ENCODE data around the gene NXNL2. TPM values are rescaled to one million over a fixed set of nuclear protein-coding genes. Genes with fewer than 3 reads are reported as not detected.

The NXNL2 gene
- total and polyA plus RNA-seq, 9 donors, result 0.18 to 0.57 (median 0.30) TPM; not detected in 1

DNA sequence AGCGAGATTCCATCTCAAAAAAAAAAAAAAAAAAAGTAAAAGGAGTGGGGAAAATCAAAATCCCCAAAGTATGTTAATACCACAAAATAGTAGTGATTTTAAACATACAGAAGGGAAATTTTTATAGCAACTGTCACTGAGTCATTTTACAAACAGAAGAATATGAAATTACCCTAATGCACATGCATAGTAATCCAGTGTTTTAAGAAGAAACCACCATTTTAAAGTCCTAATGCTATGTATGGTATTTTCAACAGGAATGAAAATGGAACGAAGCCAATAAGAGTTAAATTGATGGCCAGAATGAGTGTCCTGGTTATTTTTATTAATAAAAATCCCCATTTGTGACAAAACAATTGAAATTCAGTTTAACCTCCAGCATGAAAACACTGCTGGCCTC, 26.7 kb upstream of the NXNL2 start:
- DNase-seq, result no peak
- no peaks in the 10 kb centered on the region for H3K36me3 ChIP-seq (ENCODE audit: control insufficient read depth, insufficient read depth, low read length)
- no peaks in the 10 kb centered on the region for H3K4me1 ChIP-seq (ENCODE audit: control insufficient read depth, insufficient read depth, low read length)
- H3K27me3 ChIP-seq (ENCODE audit: control insufficient read depth, insufficient read depth, low read length), result no peaks in the 10 kb centered on the region
- WGBS (ENCODE audit: insufficient coverage), result no CpG with 5 or more reads among the region's 2 CpGs
- no peak overlapping the region for H3K4me3 ChIP-seq (ENCODE audit: low read length)
- peaks cover 5% of the 10 kb centered on the region for H3K9me3 ChIP-seq (replicated peaks; ENCODE audit: control insufficient read depth, low read depth, low read length)
- H3K27ac ChIP-seq (ENCODE audit: low read length), result no peak overlapping the region

DNA sequence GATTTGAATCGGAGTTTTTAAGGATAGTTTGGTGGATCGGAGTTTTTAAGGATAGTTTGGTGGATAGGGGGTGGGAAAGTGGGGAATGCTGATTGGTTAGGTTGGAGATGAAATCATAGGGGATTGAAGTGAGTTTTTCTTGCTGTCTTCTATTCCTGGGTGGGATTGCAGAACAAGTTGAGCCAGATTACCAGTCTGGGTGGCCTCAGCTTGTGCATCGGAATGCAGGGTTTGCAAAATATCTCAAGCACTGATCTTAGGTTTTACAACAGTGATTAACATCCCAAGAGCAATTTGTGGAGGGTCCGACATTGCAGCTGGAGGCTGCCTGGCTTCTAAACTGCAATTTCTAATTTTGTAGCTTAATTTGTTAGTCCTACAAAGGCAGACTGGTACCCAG, 23.1 kb upstream of the NXNL2 start:
- no peak for DNase-seq
- Histone ChIP-seq H3K9me3 (replicated peaks; ENCODE audit: control insufficient read depth, low read depth, low read length) (peaks cover 5% of the 10 kb centered on the region), H3K27me3 (ENCODE audit: control insufficient read depth, insufficient read depth, low read length) (no peaks in the 10 kb centered on the region), H3K4me1 (ENCODE audit: control insufficient read depth, insufficient read depth, low read length) (no peaks in the 10 kb centered on the region), H3K36me3 (ENCODE audit: control insufficient read depth, insufficient read depth, low read length) (no peaks in the 10 kb centered on the region), H3K27ac (ENCODE audit: low read length) (no peak overlapping the region), H3K4me3 (ENCODE audit: low read length) (no peak overlapping the region)
- WGBS (ENCODE audit: insufficient coverage), result 91% methylated on average over 2 of the region's 4 CpGs

DNA sequence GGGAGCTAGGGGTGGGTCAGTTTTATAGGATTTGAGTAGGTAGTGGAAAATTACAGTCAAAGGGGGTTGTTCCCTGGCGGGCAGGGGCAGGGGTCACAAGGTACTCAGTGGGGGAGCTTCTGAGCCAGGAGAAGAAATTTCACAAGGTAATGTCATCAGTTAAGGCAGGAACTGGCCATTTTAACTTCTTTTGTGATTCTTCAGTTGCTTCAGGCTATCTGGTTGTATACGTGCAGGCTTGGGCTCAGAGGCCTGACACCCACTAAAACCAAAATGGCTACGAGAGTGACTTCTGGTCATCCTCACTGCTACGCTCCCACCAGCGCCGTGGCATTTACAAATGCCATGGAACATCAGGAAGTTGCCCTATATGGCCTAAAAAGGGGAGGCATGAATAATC, 20.7 kb upstream of the NXNL2 start:
- Histone ChIP-seq H3K4me1 (ENCODE audit: control insufficient read depth, insufficient read depth, low read length) (no peaks in the 10 kb centered on the region), H3K27me3 (ENCODE audit: control insufficient read depth, insufficient read depth, low read length) (no peaks in the 10 kb centered on the region), H3K36me3 (ENCODE audit: control insufficient read depth, insufficient read depth, low read length) (no peaks in the 10 kb centered on the region), H3K27ac (ENCODE audit: low read length) (no peak overlapping the region), H3K4me3 (ENCODE audit: low read length) (no peak overlapping the region), H3K9me3 (replicated peaks; ENCODE audit: control insufficient read depth, low read depth, low read length) (peaks cover 2% of the 10 kb centered on the region)
- no peak for DNase-seq
- WGBS (ENCODE audit: insufficient coverage), result 93% methylated on average over 3 of the region's 6 CpGs

DNA sequence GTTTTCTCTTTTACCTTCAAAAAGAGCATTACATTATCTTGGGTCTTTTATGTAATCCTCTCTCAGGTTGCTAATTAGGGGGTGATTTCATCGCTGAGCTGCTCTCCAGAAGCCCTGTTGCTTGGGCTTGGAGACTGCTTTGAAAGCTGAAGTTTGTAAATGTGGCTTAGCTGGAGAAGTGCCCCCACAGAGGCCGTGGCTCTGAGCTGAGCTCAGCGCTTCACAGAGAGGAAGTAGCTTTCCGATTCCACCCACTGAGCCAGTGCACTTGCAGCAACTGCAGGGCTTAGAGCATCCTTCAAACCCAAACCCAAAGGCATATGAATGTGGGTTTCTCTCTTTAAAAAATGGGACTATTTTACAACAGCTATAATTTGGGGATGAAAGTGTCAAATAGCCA, 13.7 kb upstream of the NXNL2 start:
- no peaks in the 10 kb centered on the region for H3K4me1 ChIP-seq (ENCODE audit: control insufficient read depth, insufficient read depth, low read length)
- H3K36me3 ChIP-seq (ENCODE audit: control insufficient read depth, insufficient read depth, low read length), result no peaks in the 10 kb centered on the region
- no peaks in the 10 kb centered on the region for H3K27me3 ChIP-seq (ENCODE audit: control insufficient read depth, insufficient read depth, low read length)
- WGBS (ENCODE audit: insufficient coverage), result no CpG with 5 or more reads among the region's 4 CpGs
- H3K27ac ChIP-seq (ENCODE audit: low read length), result no peak overlapping the region
- no peak overlapping the region for H3K4me3 ChIP-seq (ENCODE audit: low read length)
- DNase-seq, result peak; percentile 38
- no peaks in the 10 kb centered on the region for H3K9me3 ChIP-seq (replicated peaks; ENCODE audit: control insufficient read depth, low read depth, low read length)

DNA sequence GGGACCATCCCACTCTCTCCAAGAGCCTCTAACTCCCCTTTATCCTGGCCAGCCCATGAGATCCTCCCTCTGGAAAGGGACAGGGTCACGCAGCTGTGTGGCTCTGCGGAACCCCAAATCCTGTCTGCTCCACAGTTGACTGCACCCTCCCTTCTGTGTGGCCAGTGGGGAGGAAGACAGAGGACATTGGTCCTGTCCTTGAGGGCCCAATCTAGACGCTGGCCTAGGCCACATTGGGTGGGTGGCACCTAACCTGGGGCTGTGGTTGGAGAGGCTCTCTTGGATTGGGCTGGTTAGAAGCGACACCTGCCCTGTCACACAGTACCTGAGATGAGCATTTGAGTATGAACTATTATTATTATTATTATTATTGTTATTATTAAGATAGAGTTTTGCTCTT, 12.6 kb upstream of the NXNL2 start:
- H3K9me3 ChIP-seq (replicated peaks; ENCODE audit: control insufficient read depth, low read depth, low read length), result no peaks in the 10 kb centered on the region
- DNase-seq, result no peak
- no peaks in the 10 kb centered on the region for H3K27me3 ChIP-seq (ENCODE audit: control insufficient read depth, insufficient read depth, low read length)
- WGBS (ENCODE audit: insufficient coverage), result no CpG with 5 or more reads among the region's 4 CpGs
- H3K27ac ChIP-seq (ENCODE audit: low read length), result no peak overlapping the region
- no peaks in the 10 kb centered on the region for H3K36me3 ChIP-seq (ENCODE audit: control insufficient read depth, insufficient read depth, low read length)
- H3K4me1 ChIP-seq (ENCODE audit: control insufficient read depth, insufficient read depth, low read length), result no peaks in the 10 kb centered on the region
- H3K4me3 ChIP-seq (ENCODE audit: low read length), result no peak overlapping the region

DNA sequence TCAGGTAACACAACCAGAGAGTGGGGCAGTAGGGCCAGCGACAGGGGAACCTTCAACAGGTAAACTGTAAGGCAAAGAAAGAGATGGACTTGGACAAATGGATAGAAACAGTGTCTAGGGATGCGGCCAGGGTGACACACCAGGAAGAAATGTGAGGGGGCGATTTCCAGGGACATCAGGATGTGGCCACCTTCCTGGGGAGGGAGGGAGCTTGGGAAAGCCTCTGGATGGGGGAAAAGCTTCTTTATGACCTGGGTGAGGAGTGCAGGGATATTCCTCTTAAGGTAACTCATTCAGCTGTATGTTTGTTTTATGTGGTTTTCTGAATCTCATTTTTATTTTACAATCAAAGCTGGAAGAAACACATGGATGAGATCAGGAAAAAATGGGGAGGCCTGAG, 11.9 kb upstream of the NXNL2 start:
- Histone ChIP-seq H3K27me3 (ENCODE audit: control insufficient read depth, insufficient read depth, low read length) (no peaks in the 10 kb centered on the region), H3K9me3 (replicated peaks; ENCODE audit: control insufficient read depth, low read depth, low read length) (no peaks in the 10 kb centered on the region), H3K4me1 (ENCODE audit: control insufficient read depth, insufficient read depth, low read length) (no peaks in the 10 kb centered on the region), H3K27ac (ENCODE audit: low read length) (no peak overlapping the region), H3K4me3 (ENCODE audit: low read length) (no peak overlapping the region), H3K36me3 (ENCODE audit: control insufficient read depth, insufficient read depth, low read length) (no peaks in the 10 kb centered on the region)
- 96% methylated on average over 3 of the region's 3 CpGs for WGBS (ENCODE audit: insufficient coverage)
- DNase-seq, result no peak

DNA sequence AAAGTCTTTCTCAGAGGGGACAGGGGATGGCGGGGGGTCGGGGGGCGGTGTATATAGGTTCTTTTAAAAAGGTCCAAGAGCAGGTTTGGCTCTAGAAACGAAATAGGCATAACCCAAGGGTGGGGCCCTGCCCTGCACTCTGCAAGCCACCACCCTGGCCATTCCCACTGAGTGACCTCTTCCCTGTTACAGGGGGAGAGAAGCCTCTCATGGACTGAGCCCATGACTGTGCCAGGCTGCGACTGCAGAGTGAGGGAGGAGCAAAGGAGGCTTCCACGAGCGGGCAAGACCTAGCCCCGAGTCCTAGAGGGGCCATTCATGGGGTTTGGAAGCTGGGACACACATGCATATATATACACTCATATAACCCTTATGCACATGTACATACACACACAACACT, 10.1 kb upstream of the NXNL2 start:
- WGBS (ENCODE audit: insufficient coverage), result no CpG with 5 or more reads among the region's 8 CpGs
- no peak overlapping the region for H3K27ac ChIP-seq (ENCODE audit: low read length)
- H3K27me3 ChIP-seq (ENCODE audit: control insufficient read depth, insufficient read depth, low read length), result no peaks in the 10 kb centered on the region
- H3K4me1 ChIP-seq (ENCODE audit: control insufficient read depth, insufficient read depth, low read length), result no peaks in the 10 kb centered on the region
- H3K36me3 ChIP-seq (ENCODE audit: control insufficient read depth, insufficient read depth, low read length), result no peaks in the 10 kb centered on the region
- no peaks in the 10 kb centered on the region for H3K9me3 ChIP-seq (replicated peaks; ENCODE audit: control insufficient read depth, low read depth, low read length)
- H3K4me3 ChIP-seq (ENCODE audit: low read length), result no peak overlapping the region
- DNase-seq, result no peak

DNA sequence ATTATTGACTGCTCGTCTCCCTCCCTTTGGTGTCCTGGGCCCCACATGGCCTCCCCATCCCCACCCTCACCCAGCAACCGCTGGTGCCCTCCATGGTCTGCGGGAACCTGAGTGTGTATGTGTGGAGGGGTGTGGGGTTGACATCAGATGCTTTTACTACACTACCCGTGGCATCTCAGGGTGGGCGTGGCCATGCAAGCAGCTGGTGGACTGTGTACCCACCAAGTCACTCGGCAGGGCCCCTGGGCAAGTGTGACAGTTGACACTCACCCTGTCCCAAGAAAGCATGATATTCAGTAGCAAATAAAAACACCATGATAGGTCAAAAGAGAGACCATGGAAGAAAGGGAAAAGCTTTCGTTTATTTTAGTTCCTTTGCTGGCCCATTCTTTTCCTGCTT, 7.4 kb upstream of the NXNL2 start:
- Histone ChIP-seq H3K4me3 (ENCODE audit: low read length) (no peak overlapping the region), H3K36me3 (ENCODE audit: control insufficient read depth, insufficient read depth, low read length) (no peaks in the 10 kb centered on the region), H3K9me3 (replicated peaks; ENCODE audit: control insufficient read depth, low read depth, low read length) (no peaks in the 10 kb centered on the region), H3K27ac (ENCODE audit: low read length) (no peak overlapping the region), H3K4me1 (ENCODE audit: control insufficient read depth, insufficient read depth, low read length) (peaks cover 7% of the 10 kb centered on the region), H3K27me3 (ENCODE audit: control insufficient read depth, insufficient read depth, low read length) (peaks cover 8% of the 10 kb centered on the region)
- no peak for DNase-seq
- no CpG with 5 or more reads among the region's 7 CpGs for WGBS (ENCODE audit: insufficient coverage)

DNA sequence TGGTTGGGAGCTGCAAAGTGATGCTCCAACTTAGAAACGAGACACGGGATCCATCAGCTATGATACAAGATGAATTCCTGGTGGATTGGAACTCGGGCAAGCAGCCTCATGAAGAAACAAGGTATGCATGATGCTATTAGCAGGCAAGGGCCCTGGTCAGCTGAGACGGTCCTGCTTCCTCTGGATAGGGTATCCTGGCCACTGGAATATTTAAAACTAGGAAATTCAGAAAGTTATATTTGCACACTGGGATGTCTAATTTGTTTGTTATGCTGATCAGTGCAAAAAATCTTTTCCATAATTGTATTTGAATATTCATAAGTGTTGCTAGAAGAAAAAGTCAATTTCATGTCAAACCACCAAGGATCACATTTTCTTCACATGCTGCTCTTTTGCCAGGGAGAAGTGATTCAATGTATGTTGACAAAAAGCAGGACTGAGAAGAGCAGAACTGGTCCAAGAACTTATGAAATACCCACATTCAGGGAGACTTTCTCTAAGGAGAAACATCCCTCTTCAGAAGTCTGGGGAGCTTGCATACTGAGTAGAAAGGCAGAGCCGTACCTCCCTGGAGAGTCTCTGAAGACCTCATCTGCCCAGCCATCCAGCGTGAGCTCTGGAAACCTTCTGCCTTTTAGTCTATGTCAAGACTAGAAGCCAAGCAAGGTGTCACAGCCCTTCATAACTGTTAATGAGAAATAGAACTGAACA, 6.7 kb upstream of the NXNL2 start:
- H3K4me1 ChIP-seq (ENCODE audit: control insufficient read depth, insufficient read depth, low read length), result peaks cover 7% of the 10 kb centered on the region
- H3K36me3 ChIP-seq (ENCODE audit: control insufficient read depth, insufficient read depth, low read length), result no peaks in the 10 kb centered on the region
- H3K27ac ChIP-seq (ENCODE audit: low read length), result no peak overlapping the region
- no peak for DNase-seq
- peaks cover 13% of the 10 kb centered on the region for H3K27me3 ChIP-seq (ENCODE audit: control insufficient read depth, insufficient read depth, low read length)
- no peaks in the 10 kb centered on the region for H3K9me3 ChIP-seq (replicated peaks; ENCODE audit: control insufficient read depth, low read depth, low read length)
- WGBS (ENCODE audit: insufficient coverage), result 57% methylated on average over 5 of the region's 6 CpGs
- H3K4me3 ChIP-seq (ENCODE audit: low read length), result no peak overlapping the region

DNA sequence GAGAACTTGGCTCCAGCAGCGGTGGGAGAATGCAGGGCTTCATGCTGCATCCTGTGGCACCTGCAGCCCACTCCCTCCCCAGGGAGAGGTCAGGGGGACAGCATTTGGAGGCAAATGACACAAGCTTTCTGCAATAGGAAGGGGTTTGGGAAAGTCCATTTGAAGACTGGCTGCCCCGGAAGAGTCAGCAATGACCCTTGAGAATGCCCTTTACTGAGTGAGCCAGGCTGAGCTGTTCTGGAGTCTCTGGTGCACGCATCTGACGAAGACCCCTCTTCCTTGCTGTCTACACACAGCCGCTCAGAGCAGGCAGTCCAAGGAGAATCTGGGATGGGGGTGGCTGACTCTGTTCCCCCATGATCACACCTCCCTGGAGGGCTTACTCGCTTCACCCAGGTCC, 5.5 kb upstream of the NXNL2 start:
- no peak overlapping the region for H3K4me3 ChIP-seq (ENCODE audit: low read length)
- no peaks in the 10 kb centered on the region for H3K36me3 ChIP-seq (ENCODE audit: control insufficient read depth, insufficient read depth, low read length)
- peaks cover 20% of the 10 kb centered on the region for H3K27me3 ChIP-seq (ENCODE audit: control insufficient read depth, insufficient read depth, low read length)
- H3K27ac ChIP-seq (ENCODE audit: low read length), result no peak overlapping the region
- no peak for DNase-seq
- H3K9me3 ChIP-seq (replicated peaks; ENCODE audit: control insufficient read depth, low read depth, low read length), result no peaks in the 10 kb centered on the region
- 80% methylated on average over 1 of the region's 6 CpGs for WGBS (ENCODE audit: insufficient coverage)
- peaks cover 7% of the 10 kb centered on the region for H3K4me1 ChIP-seq (ENCODE audit: control insufficient read depth, insufficient read depth, low read length)

DNA sequence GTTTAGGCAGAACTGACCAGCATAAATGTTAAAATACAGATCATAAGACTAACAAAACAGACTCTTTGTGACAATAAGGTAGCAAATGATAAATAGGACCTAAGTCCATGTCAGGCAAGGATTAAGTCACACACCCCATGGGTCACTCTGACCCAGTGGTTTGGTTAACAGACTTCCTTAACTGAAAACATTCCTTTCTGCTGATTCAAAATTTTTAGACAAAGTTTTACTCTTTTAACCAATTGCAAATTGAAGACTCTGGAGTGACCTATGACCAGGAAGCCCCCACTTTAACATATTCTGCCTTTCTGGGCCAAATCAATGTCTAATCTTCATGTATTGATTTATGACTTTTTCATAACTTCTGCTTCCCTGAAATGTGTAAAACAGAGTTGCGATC, 4.9 kb upstream of the NXNL2 start:
- no peak for DNase-seq
- Histone ChIP-seq H3K9me3 (replicated peaks; ENCODE audit: control insufficient read depth, low read depth, low read length) (no peaks in the 10 kb centered on the region), H3K4me1 (ENCODE audit: control insufficient read depth, insufficient read depth, low read length) (peaks cover 9% of the 10 kb centered on the region), H3K36me3 (ENCODE audit: control insufficient read depth, insufficient read depth, low read length) (no peaks in the 10 kb centered on the region), H3K4me3 (ENCODE audit: low read length) (no peak overlapping the region), H3K27ac (ENCODE audit: low read length) (no peak overlapping the region), H3K27me3 (ENCODE audit: control insufficient read depth, insufficient read depth, low read length) (peaks cover 25% of the 10 kb centered on the region)
- 78% methylated on average over 1 of the region's 1 CpG for WGBS (ENCODE audit: insufficient coverage)
